ENCODE results near the gene EFEMP1.

Gene EFEMP1

DNA sequence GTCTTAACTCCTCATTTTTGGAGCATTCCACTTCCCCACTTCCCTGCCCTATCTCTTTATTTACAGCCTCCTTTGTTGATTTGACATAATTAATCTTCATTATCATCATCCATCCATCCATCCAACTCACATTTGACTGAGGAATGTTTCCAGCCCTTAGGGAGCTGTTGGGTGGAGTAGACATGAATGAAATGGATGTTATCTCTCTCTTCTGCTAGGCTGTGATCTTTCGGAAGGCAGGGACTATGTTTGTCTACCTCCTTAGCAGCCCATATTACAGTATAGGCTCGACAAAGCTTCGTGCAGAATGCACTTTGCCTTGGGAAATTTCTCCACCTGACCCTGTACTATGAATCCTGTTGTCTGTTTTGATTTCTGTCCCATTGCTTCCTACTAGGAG is 7.7 kb upstream of the EFEMP1 start:
- DNase-seq: no peak

DNA sequence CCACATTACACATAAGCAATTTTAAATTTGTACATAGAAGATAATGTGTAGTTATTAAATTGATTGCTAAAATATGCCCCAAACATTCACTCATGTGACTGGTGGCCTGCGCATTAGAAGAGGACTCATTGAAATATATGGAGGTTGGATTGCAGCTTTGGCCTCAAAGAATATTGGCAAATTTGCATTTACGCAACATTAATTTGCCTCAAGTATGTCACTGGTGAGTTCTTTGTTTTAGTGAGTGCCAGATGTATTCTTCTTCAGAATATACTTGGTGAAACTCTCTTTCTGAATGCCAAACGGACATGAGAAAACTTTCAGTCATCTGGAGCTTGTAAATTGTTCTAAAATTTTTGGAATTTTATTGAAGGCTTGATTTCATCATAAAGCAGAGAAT is 5.9 kb upstream of the EFEMP1 start:
- no peak for DNase-seq

- no peak for DNase-seq
Measured at GRCh38 chr2:55926974-55927373, 3.4 kb upstream of the EFEMP1 start.

GRCh38 chr2:55926246-55926645 is 2.7 kb upstream of the EFEMP1 start:
- no peak for DNase-seq

DNA sequence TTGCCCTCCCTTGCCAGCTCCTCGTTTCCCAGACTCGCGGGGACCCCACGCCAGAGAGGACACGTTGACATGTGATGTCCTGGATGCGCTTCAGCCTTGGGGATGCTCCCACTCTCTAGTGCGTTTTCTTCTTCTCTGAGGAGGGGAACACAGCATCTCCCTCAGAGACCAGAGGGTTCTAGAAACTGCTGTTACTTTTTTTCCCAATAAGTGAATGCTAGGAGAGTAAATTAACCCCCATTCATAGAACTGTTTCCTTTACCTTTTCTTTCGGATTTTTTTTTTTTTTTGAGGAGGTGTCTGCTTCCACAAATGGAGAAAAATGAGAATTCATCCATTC is 370 bp upstream of the EFEMP1 start:
- no peak for DNase-seq

- DNase-seq: no peak
Measured at GRCh38 chr2:55922291-55922907, 1.2 kb downstream of the EFEMP1 start.

GRCh38 chr2:55919574-55919973 is 4.0 kb downstream of the EFEMP1 start:
- no peak for DNase-seq

DNA sequence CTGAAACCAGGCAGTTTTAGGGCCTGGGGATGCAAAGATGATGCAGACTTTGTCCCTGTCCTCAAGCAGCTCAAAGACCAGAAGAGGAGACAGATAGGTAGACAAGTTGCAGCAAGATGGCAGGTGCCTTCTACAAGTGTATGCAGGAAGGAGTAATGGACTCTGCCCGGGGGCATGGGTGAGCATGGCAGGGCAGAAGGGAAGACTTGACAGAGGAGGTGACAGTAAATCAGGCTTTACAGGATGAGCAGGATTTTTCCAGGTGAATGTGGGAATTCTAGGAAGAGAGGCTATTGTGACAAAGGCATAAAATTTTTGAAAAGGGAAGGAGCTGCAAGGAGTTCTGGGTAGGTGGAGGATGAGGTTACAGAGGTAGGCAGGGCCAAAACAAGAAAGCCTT is 4.7 kb downstream of the EFEMP1 start:
- no peak for DNase-seq

- no peak for DNase-seq
Measured at GRCh38 chr2:55917713-55918390, 5.7 kb downstream of the EFEMP1 start.

DNA sequence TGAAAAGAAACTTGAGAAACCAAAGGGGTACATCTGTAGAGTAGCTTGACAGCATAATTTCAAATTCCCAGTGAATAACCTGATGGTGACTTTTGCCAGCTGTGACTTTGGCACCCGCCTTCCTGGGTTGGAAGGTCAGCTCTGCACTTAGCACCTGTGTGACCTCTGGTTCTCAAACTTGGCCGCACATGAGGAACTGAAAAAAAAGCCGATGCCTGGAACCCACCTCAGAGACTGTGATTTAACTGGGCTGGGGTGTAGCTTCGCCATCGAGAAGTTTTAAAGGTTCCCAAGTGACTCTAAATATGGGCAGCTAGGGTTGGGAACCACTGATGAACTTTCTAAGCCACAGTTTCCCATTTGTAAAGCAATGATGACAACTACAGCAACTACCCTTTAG is 6.5 kb downstream of the EFEMP1 start:
- no peak for DNase-seq

GRCh38 chr2:55916473-55917049 is 7.0 kb downstream of the EFEMP1 start:
- DNase-seq: no peak

GRCh38 chr2:55914786-55915185 is 8.8 kb downstream of the EFEMP1 start:
- DNase-seq: no peak

DNA sequence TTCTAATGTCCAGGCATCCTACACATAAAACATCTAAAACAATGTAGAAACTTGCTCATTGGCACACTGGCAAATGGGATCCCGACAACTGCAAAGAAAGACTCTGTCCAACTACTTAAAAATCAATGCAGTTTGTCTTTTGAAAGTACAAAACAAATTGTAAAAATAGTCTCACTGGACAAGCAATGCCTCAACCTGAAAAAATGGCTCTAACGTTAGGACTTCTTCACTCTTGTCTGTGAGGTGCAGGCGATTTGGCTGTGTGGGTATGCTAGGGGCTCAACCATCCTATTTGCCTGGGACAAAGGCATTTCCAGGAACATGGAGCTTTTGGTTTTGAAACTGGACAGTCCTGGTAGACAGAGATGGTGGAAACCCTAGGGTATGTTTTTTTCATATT is 10.7 kb downstream of the EFEMP1 start:
- no peak for DNase-seq

- no peak for DNase-seq
Measured at GRCh38 chr2:55910077-55910476, 13.5 kb downstream of the EFEMP1 start.

DNA sequence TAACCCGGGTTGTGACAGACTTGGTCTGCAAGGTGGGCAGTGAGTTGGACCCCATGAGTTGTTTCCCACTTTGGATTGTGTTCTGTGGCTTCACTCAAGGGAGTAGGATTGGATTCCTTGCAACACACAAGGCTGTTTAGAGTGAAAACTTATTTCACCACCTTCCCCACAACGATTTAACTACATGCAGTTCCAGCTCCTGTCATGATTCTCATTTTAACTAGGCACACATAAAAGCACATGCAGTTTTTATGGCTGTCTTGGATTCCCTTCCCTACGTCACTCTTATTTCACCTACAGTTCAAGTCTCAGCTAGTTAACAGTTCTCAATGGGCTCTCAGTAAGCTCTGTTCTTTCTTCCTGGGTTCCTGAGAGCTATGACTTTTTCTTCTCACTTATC is 15.9 kb downstream of the EFEMP1 start:
- DNase-seq: no peak

DNA sequence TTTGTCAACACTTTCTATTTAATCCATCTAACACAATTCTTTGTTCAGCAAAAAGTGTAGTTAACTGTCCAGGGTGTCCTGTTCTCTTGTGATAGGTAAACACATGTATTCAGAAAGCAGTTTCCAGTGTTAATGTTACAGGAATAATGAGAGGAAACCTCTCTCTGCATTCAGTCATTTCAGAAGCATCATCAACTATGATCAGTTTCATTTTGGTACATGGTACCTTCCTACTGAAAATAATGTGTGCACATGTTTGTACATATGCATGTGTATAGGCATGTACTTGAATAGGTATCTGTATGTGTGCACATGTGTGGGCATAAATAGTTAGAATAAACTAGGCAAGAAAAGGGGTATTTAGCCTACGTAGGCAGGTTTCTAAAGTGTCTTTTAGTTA is 16.6 kb downstream of the EFEMP1 start:
- no peak for DNase-seq

- no peak for DNase-seq
Measured at GRCh38 chr2:55903727-55904126, 19.9 kb downstream of the EFEMP1 start.

GRCh38 chr2:55902971-55903370 is 20.6 kb downstream of the EFEMP1 start:
- DNase-seq: no peak

DNA sequence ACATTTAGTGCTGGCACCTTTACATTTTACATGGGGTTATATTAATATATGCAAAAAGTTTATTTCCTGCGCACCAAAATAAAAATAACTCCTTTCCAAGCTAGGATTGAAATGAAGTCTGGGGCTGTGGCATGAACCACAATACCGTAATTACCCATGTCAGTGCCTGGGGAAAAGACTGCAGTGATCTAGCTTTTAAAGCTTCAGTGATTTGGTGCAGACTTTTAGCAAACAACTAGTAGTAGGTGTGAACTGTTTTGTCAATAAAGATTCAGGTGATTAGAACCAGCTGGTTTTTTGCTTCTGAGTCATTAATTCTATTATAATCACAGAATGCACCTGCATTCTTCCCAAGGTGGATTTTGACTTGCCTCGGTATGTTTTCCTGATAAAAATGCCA is 21.2 kb downstream of the EFEMP1 start:
- no peak for DNase-seq

DNA sequence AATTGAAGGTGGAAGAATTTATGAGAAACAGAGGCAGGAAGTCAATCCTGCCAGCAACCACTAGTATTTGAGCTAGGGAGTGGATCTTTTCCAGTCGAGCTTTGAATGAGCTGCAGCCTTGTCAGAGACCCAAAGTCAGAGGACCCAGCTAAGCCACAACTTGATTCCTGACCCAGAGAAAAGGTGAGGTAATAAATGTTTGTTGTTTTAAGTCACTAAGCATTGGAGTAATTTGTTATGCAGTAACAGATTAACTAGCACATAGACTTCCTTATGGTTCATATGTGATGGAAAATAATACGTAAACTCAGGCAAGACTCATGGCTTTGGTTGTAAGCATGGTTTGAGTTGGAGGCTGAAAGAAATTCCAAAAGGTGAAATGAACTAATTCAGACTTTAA is 21.6 kb downstream of the EFEMP1 start:
- DNase-seq: no peak

- DNase-seq: no peak
Measured at GRCh38 chr2:55901322-55901721, 22.3 kb downstream of the EFEMP1 start.

DNA sequence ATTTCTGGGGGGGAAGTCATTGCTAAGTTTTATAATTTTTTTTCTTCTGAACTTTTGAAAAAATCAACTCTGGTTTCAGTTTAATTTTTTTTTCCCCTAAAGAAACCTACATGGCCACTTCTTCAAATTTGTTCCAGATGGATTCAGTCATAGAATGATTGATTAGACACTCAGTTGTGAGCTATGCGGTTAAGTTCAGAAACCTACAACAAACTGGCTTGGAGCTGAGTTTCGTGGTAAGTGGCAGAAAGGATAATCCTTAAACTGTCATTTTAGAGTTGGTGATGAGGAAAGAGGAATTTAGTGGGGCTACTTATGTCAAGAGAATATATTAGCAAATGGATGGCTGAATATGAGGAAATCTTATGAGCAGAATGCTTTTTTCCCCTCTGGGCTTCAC is 23.7 kb downstream of the EFEMP1 start:
- DNase-seq: no peak

GRCh38 chr2:55898386-55899040 is 25.1 kb downstream of the EFEMP1 start:
- no peak for DNase-seq

GRCh38 chr2:55896633-55897032 is 26.9 kb downstream of the EFEMP1 start:
- DNase-seq: no peak
